Uterus (tissue), 4 donors: Measurements from ENCODE around the gene MS4A4E. TPM values are rescaled to one million over a fixed set of nuclear protein-coding genes. Genes with fewer than 3 reads are reported as not detected.

Experiments used
- DNase-seq, 2 donors: peaks; one replicate each; pipeline ENCODE4 v3.0.0-alpha.2; 2019 to 2020
- H3K27ac ChIP-seq, 2 donors: fragments of 200-600 bp; sonication (generic); 1 replicate in 1 of 2; 2 replicates in 1 of 2; pipeline ENCODE4 v1.5.1; 2016 to 2018
- H3K27me3 ChIP-seq, 2 donors: fragments of 200-600 bp; sonication (generic); one replicate each; pipeline ENCODE4 v1.5.1; 2018 to 2019; ENCODE audit warnings: control low read depth in 1 of 2
- H3K36me3 ChIP-seq, 2 donors: fragments of 200-600 bp; sonication (generic); one replicate each; pipeline ENCODE4 v1.5.1; 2019; ENCODE audit warnings: control low read depth in 1 of 2
- H3K4me1 ChIP-seq, 2 donors: fragments of 200-600 bp; sonication (generic); one replicate each; pipeline ENCODE4 v1.5.1; 2018 to 2019; ENCODE audit warnings: control low read depth in 1 of 2
- H3K4me3 ChIP-seq, 2 donors: fragments of 200-600 bp; sonication (generic); 1 replicate in 1 of 2; 2 replicates in 1 of 2; pipeline ENCODE4 v1.5.1; 2018 to 2019; ENCODE audit warnings: mild to moderate bottlenecking in 1 of 2
- H3K9me3 ChIP-seq, 2 donors: fragments of 200-600 bp; sonication (generic); one replicate each; pipeline ENCODE4 v1.5.1; 2019; ENCODE audit warnings: control low read depth in 1 of 2
- POLR2A ChIP-seq, 2 donors: fragments of 450-650 bp; IDR thresholded peaks; one replicate each; pipeline ENCODE4 v1.6.1; 2016; ENCODE audit warnings: antibody characterized with exemption in 2 of 2, mild to moderate bottlenecking in 1 of 2, moderate library complexity in 1 of 2
- intact Hi-C: fragments of 100-400 bp; cut with DNase I; formaldehyde crosslinking; loops from one replicate; pipeline ENCODE4 v1.15.1; 2023; ENCODE audit warnings: low total_unique reads
- total RNA-seq, 4 donors: library from RNA; depleted of rRNA in 3 of 4; stranded (reverse); fragments of >200 nt in 3 of 4; gene quantifications; one replicate each; pipeline versions ENCODE4 v1.1.0 to v1.2.4, GENCODE V29; 2014 to 2023
- TF ChIP-seq, protein P1 (sequence below), 4 experiments: fragments of 200-600 bp in 2 of 4; fragments of 450-650 bp in 2 of 4; sonication (generic) in 2 of 4; IDR thresholded peaks; one replicate each; pipeline ENCODE4 v1.5.1; 2016 to 2019; ENCODE audit warnings: antibody characterized with exemption in 4 of 4, mild to moderate bottlenecking in 2 of 4, moderate library complexity in 1 of 4
- donor health status: DM: yes; HTN: yes; CAD: no.

Gene MS4A4E
- total RNA-seq, 4 donors from 2014 or later, result 1.8 to 2.5 TPM; not detected in 2

DNA sequence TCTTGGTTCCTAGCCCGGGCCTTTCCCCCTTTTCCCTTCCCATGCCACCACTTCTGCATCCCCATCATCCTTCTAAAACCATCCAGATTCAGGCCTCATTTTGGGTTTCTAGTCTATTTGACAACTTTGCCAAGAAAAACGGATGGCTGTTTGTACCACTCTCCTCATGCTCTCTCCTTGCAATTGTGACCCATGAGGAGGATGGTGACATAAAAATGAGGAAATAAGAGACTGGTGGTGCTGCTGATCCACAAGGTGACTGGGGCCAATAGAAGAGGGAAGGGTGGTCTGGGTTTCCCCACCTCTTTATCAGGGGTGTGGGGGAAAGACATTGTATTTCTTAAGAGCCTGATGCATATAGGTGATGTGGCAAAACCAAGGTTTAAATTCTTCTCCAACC lies 38.5 kb upstream of the MS4A4E start:
- no peaks in the 10 kb centered on the region for H3K36me3 ChIP-seq
- no peaks in the 10 kb centered on the region for H3K27me3 ChIP-seq
- H3K9me3 ChIP-seq, result no peaks in the 10 kb centered on the region
- no peak for DNase-seq
- no peaks in the 10 kb centered on the region for H3K4me1 ChIP-seq
- intact Hi-C loops, result no loop called here
- no peak overlapping the region for H3K4me3 ChIP-seq
- no peak overlapping the region for H3K27ac ChIP-seq
- TF ChIP-seq, protein P1, sequence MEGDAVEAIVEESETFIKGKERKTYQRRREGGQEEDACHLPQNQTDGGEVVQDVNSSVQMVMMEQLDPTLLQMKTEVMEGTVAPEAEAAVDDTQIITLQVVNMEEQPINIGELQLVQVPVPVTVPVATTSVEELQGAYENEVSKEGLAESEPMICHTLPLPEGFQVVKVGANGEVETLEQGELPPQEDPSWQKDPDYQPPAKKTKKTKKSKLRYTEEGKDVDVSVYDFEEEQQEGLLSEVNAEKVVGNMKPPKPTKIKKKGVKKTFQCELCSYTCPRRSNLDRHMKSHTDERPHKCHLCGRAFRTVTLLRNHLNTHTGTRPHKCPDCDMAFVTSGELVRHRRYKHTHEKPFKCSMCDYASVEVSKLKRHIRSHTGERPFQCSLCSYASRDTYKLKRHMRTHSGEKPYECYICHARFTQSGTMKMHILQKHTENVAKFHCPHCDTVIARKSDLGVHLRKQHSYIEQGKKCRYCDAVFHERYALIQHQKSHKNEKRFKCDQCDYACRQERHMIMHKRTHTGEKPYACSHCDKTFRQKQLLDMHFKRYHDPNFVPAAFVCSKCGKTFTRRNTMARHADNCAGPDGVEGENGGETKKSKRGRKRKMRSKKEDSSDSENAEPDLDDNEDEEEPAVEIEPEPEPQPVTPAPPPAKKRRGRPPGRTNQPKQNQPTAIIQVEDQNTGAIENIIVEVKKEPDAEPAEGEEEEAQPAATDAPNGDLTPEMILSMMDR (IDR thresholded peaks at IDR 0.05), result no peak
- TF ChIP-seq POLR2A (IDR thresholded peaks at IDR 0.05), result no peak

DNA sequence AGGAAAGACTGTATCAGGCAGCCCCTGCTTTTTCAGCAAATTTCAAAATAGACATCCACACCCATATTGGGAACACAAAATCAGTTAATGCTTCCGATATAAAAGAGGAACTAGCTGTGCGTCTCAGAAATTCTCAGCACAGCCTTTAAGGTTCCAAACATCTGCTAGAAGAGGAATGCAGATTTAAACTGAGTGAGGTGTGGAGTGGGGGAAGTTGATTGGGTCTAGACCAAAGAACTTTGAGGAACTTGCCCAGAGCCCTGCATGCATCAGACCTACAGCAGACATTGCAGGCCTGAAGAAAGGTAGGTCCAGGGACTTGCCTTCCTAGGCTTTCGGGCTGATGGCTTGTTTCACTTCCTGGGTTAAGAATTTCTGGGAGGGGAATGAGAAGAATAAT lies 37.5 kb upstream of the MS4A4E start, which contains the start of gene MS4A4A:
TSS of gene MS4A4A (plus strand) at position 255 of the 400 bp plus-strand sequence. CDS start at position 265, 10 bp downstream.
- H3K36me3 ChIP-seq, result no peaks in the 10 kb centered on the region
- TF ChIP-seq, protein P1 (IDR thresholded peaks at IDR 0.05), result no peak
- no peak for TF ChIP-seq POLR2A (IDR thresholded peaks at IDR 0.05)
- no peak within 1 kb of the TSS for H3K4me3 ChIP-seq
- DNase-seq, result no peak
- no peak within 1 kb of the TSS for H3K27ac ChIP-seq
- H3K9me3 ChIP-seq, result no peaks in the 10 kb centered on the region
- H3K4me1 ChIP-seq, result no peaks in the 10 kb centered on the region
- intact Hi-C loops, result no loop called here
- no peaks in the 10 kb centered on the region for H3K27me3 ChIP-seq

DNA sequence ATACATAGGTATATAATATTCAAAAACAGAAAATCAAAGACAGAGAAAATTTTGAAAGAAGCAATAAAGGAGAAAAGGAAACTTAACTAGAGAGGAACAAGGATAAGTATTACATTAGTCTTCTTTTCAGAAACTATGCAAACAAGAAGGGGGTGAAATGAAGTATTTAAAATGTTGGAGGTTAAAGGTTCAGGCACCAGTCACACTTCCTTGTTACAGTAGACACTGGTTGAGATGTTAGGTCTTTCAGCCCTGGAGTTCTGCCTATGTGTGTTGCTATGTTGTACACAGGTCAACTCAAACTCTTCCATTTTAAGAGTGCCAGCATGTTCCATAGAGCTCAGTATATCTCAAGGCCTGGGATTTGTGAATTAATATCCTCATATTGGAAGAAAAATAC lies 31.5 kb upstream of the MS4A4E start:
- H3K4me3 ChIP-seq, result no peak overlapping the region
- no peak for TF ChIP-seq POLR2A (IDR thresholded peaks at IDR 0.05)
- TF ChIP-seq, protein P1 (IDR thresholded peaks at IDR 0.05), result no peak
- no peak for DNase-seq
- intact Hi-C loops, result no loop called here
- H3K4me1 ChIP-seq, result no peaks in the 10 kb centered on the region
- no peaks in the 10 kb centered on the region for H3K36me3 ChIP-seq
- no peaks in the 10 kb centered on the region for H3K27me3 ChIP-seq
- H3K27ac ChIP-seq, result no peak overlapping the region
- peaks cover 0 to 4% of the 10 kb centered on the region in 2 donors for H3K9me3 ChIP-seq

DNA sequence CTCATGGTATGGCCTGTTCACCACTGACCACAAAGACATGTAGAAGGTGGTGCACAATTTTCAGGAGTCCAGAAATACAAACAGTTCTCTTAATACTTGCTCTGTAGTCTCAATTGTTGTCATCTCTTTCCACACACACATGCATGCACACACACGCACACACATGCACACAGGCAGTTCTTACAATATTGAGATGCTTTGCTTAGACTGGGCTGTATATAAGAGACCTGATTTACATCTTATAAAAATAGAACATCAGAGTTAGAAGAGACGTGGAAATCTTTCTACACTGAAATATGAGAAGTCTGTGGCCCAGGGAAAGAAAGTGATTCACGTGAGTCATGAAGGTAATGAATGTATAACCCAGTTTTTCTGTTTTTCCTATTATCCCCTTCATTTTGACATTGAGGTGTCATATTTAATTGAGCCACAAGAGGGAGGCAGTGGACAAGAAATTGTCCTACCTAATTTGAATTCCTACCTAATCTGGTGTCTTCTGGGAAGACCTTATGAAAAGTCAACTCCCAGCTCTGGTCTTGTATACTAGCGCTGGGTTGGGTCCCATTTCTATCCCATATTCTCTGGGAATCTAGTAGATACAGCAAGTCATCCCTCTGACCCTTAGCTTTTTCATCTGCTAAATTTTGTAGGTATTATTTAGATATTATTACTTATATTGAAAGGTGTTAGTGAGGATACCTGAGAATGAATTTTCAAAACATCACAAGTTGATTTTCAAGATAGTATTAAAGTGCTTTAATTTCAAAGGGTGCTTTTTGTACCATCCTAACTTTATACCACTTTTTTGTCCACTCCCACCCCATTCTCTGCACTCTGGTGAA lies 22.7 kb upstream of the MS4A4E start:
- Histone ChIP-seq H3K27ac (no peak overlapping the region), H3K4me3 (no peak overlapping the region), H3K4me1 (no peaks in the 10 kb centered on the region), H3K27me3 (no peaks in the 10 kb centered on the region), H3K36me3 (no peaks in the 10 kb centered on the region), H3K9me3 (peaks cover 0 to 4% of the 10 kb centered on the region in 2 donors)
- intact Hi-C loops, result no loop called here
- no peak for TF ChIP-seq POLR2A (IDR thresholded peaks at IDR 0.05)
- TF ChIP-seq, protein P1 (IDR thresholded peaks at IDR 0.05), result peak; percentile 39 to 58 (median 52)
- no peak for DNase-seq

DNA sequence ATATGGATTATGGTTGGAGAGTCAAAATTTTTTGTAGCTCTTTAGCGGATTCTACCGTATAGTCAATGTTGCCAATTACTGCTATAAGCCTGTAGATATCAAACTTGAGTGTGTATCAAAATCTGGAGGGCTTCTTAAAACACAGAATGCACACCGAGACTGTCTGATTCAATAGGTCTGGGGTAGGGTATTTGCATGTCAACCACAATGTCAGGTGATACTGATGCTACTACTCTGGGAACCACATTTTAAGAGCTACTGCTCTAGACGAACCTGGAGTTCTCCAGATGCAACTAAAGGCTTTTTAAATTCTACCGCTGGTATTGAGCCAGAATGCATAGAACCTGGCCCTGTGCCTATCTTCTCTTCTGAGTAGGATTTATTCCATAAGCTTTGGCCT lies 21.7 kb upstream of the MS4A4E start:
- Histone ChIP-seq H3K9me3 (no peaks in the 10 kb centered on the region), H3K36me3 (no peaks in the 10 kb centered on the region), H3K4me3 (no peak overlapping the region), H3K4me1 (no peaks in the 10 kb centered on the region), H3K27me3 (no peaks in the 10 kb centered on the region), H3K27ac (no peak overlapping the region)
- intact Hi-C loops, result no loop called here
- no peak for DNase-seq
- TF ChIP-seq POLR2A (IDR thresholded peaks at IDR 0.05), result no peak
- TF ChIP-seq, protein P1 (IDR thresholded peaks at IDR 0.05), result no peak
